B cell (primary cell): ENCODE data around the gene KIF26B. TPM values are rescaled to one million over a fixed set of nuclear protein-coding genes. Genes with fewer than 3 reads are reported as not detected.

ENCODE experiments used
- ATAC-seq: fragments of 200-7000 bp; cut with Tn5 transposase; one replicate; pipeline ENCODE4 v1.10.0; 2021; ENCODE audit warnings: low read depth, mild to moderate bottlenecking, moderate number of reproducible peaks, moderate library complexity
- CTCF ChIA-PET: fragments of 350-600 bp; sonication (Branson Sonifier 250); formaldehyde crosslinking; loops from one replicate; lab custom pipeline; 2021; ENCODE audit warnings: antibody characterized with exemption, inconsistent platforms; lab: Charles Lee
- POLR2A ChIA-PET: fragments of 350-600 bp; sonication (Branson Sonifier 250); formaldehyde crosslinking; loops from one replicate; lab custom pipeline; 2021; ENCODE audit warnings: antibody characterized with exemption; lab: Charles Lee
- DNase-seq: peaks from one replicate; pipeline ENCODE4 v3.0.0; 2013
- H2AFZ ChIP-seq: 2 replicates; pipeline ENCODE4 v1.6.1; 2012; ENCODE audit warnings: mild to moderate bottlenecking, low read depth, low read length; ENCODE audit not compliant: insufficient read depth, poor library complexity, severe bottlenecking
- H3K27ac ChIP-seq, 2 donors: 1 replicate in 1 of 2; 2 replicates in 1 of 2; pipeline ENCODE4 v1.5.1; 2012 to 2013; ENCODE audit warnings: low read length in 2 of 2, mild to moderate bottlenecking in 2 of 2, moderate library complexity in 1 of 2
- H3K27me3 ChIP-seq, 4 experiments: fragments of 200-600 bp in 1 of 4; sonication (generic) in 1 of 4; replicated peaks in 1 of 4; 1 replicate in 2 of 4; 2 replicates in 2 of 4; pipeline versions ENCODE4 v1.6.1 to v1.7.0; 2013 to 2016; ENCODE audit warnings: low read length in 3 of 4, mild to moderate bottlenecking in 2 of 4, mixed read lengths in 1 of 4, moderate library complexity in 1 of 4; ENCODE audit not compliant: insufficient read depth in 4 of 4, control insufficient read depth in 3 of 4; ENCODE audit errors: control extremely low read depth in 1 of 4
- H3K36me3 ChIP-seq, 2 experiments: replicated peaks in 1 of 2; 1 replicate in 1 of 2; 2 replicates in 1 of 2; pipeline versions ENCODE4 v1.6.1 to v1.7.1; 2013; ENCODE audit warnings: low read length in 1 of 2; ENCODE audit not compliant: insufficient read depth in 2 of 2, control insufficient read depth in 1 of 2; ENCODE audit errors: control extremely low read depth in 1 of 2, extremely low read depth in 1 of 2
- H3K4me1 ChIP-seq, 2 donors: fragments of 200-600 bp in 1 of 2; sonication (generic) in 1 of 2; 1 replicate in 1 of 2; 2 replicates in 1 of 2; pipeline versions ENCODE4 v1.5.1 to v1.6.1; 2013 to 2017; ENCODE audit warnings: low read length in 2 of 2; ENCODE audit not compliant: control insufficient read depth in 2 of 2, insufficient read depth in 2 of 2
- H3K4me2 ChIP-seq: replicated peaks from 2 replicates; pipeline ENCODE3; 2012; ENCODE audit warnings: mild to moderate bottlenecking, low read depth, low read length; ENCODE audit not compliant: poor library complexity, severe bottlenecking
- H3K4me3 ChIP-seq, 5 experiments: fragments of 200-600 bp in 1 of 5; sonication (generic) in 1 of 5; 1 replicate in 3 of 5; 2 replicates in 2 of 5; pipeline versions ENCODE4 v1.5.1 to v1.7.0; 2011 to 2016; ENCODE audit warnings: low read length in 4 of 5, mild to moderate bottlenecking in 4 of 5, low read depth in 2 of 5, control low read depth in 1 of 5, moderate library complexity in 1 of 5; ENCODE audit not compliant: insufficient read depth in 1 of 5; ENCODE audit errors: control extremely low read depth in 1 of 5, extremely low read depth in 1 of 5
- H3K79me2 ChIP-seq: fragments of 200-600 bp; sonication (generic); one replicate; pipeline ENCODE4 v1.6.0; 2016; ENCODE audit warnings: low read length; ENCODE audit not compliant: control insufficient read depth, insufficient read depth
- H3K9ac ChIP-seq: fragments of 200-600 bp; sonication (generic); 2 replicates; pipeline ENCODE4 v1.6.1; 2017; ENCODE audit warnings: mild to moderate bottlenecking, low read length, moderate library complexity
- H3K9me3 ChIP-seq, 3 donors: one replicate each; pipeline versions ENCODE4 v1.6.1 to v1.7.1; 2013; ENCODE audit warnings: low read length in 2 of 3; ENCODE audit not compliant: control insufficient read depth in 2 of 3, insufficient read depth in 1 of 3; ENCODE audit errors: control extremely low read depth in 1 of 3
- H4K20me1 ChIP-seq: 2 replicates; pipeline ENCODE4 v1.6.0; 2012; ENCODE audit warnings: mild to moderate bottlenecking, low read length; ENCODE audit not compliant: insufficient read depth, control insufficient read depth, poor library complexity, severe bottlenecking
- H3K27ac Mint-ChIP-seq: one replicate; pipeline ENCODE4 v1.8.0; 2021; ENCODE audit warnings: mixed read lengths
- H3K27me3 Mint-ChIP-seq: one replicate; pipeline ENCODE4 v1.8.0; 2021; ENCODE audit warnings: mixed read lengths
- H3K4me1 Mint-ChIP-seq: one replicate; pipeline ENCODE4 v1.8.0; 2021; ENCODE audit warnings: mixed read lengths
- H3K4me3 Mint-ChIP-seq: one replicate; pipeline ENCODE4 v1.8.0; 2021; ENCODE audit warnings: mixed read lengths
- H3K9me3 Mint-ChIP-seq: one replicate; pipeline ENCODE4 v1.8.0; 2022; ENCODE audit warnings: mixed read lengths; ENCODE audit not compliant: insufficient read depth
- CTCF ChIP-seq: fragments of 200-600 bp; IDR thresholded peaks from one replicate; pipeline ENCODE4 v1.8.0; 2022; ENCODE audit warnings: antibody characterized with exemption, mild to moderate bottlenecking
- EZH2 ChIP-seq: IDR thresholded peaks from 2 replicates; pipeline ENCODE4 v1.6.1; 2012; ENCODE audit warnings: borderline replicate concordance, low read depth, mild to moderate bottlenecking, moderate library complexity, low read length; ENCODE audit not compliant: insufficient read depth, poor library complexity, severe bottlenecking
- WGBS: methylation state at CpG from one replicate; pipeline ENCODE4 v1.1.5; 2013; ENCODE audit warnings: missing lambda C conversion rate; ENCODE audit not compliant: insufficient coverage; 5-methylcytosine and 5-hydroxymethylcytosine counted together
- intact Hi-C: fragments of 100-400 bp; cut with micrococcal nuclease; formaldehyde crosslinking; loops from one replicate; pipeline ENCODE4 v1.10.0; 2022
- polyA plus RNA-seq: library from polyadenylated mRNA; depleted of rRNA; stranded (reverse); fragments of >200 nt; gene quantifications from 2 replicates; pipeline ENCODE4 v1.2.3, GENCODE V29; 2012
- total RNA-seq, 2 donors: library from RNA; stranded (reverse); fragments of 120-200 nt in 1 of 2; gene quantifications; 1 replicate in 1 of 2; 2 replicates in 1 of 2; pipeline versions ENCODE4 v1.2.3 to v1.2.4, GENCODE V29; 2013 to 2022

KIF26B gene
- total and polyA plus RNA-seq, 2 donors (not counting 1 experiment from before 2014, with no cell fraction given) = 0.62 TPM; not detected in 1

DNA sequence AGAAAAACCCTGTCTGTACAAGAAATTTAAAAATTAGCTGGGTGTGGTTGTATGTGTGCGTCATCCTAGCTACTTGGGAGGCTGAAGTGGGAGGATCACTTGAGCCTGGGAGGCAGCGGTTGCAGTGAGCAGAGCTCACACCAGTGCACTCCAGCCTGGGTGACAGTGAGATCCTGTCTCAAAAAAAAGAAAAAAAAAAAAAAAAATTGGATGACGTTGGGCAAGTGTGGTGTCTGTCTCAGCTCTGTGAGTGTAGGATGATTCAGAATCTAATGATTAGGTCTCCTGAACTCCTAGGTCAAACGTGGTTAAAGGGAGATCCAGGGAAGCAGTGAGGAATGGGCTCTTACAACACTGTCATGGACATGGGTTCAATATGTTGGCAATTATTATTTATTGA, 435.9 kb downstream of the KIF26B start:
- Mint-ChIP-seq H3K27ac (no peak overlapping the region), H3K9me3 (no peaks in the 10 kb centered on the region), H3K27me3 (peaks cover 3% of the 10 kb centered on the region), H3K4me3 (no peak overlapping the region), H3K4me1 (no peaks in the 10 kb centered on the region)
- Histone ChIP-seq H3K27ac (no peak overlapping the region), H3K4me2 (no peak overlapping the region), H4K20me1 (no peaks in the 10 kb centered on the region), H3K9ac (no peak overlapping the region), H3K36me3 (no peaks in the 10 kb centered on the region), H3K79me2 (no peaks in the 10 kb centered on the region), H3K4me1 (no peaks in the 10 kb centered on the region), H2AFZ (no peak overlapping the region), H3K4me3 (no peak overlapping the region), H3K9me3 (no peaks in the 10 kb centered on the region), H3K27me3 (no peaks in the 10 kb centered on the region)
- 88% methylated on average over 4 of the region's 4 CpGs for WGBS
- DNase-seq = no peak
- intact Hi-C loops = no loop called here
- ATAC-seq = no peak
- ChIA-PET POLR2A (no interaction called here), CTCF (interaction anchor here (0.8 kb wide), 1 partner anchor 35 kb away, joined by 3 read pairs; no protein-coding TSS in a partner anchor)
- TF ChIP-seq EZH2 (no peak), CTCF (no peak)

- 91% methylated on average over 25 of the region's 25 CpGs for WGBS
- ChIA-PET POLR2A (no interaction called here), CTCF (interaction anchor here (0.8 kb wide), 1 partner anchor 34 kb away, joined by 3 read pairs; no protein-coding TSS in a partner anchor)
- Mint-ChIP-seq H3K27me3 (peaks cover 3% of the 10 kb centered on the region), H3K4me1 (no peaks in the 10 kb centered on the region), H3K27ac (no peak overlapping the region), H3K4me3 (no peak overlapping the region), H3K9me3 (no peaks in the 10 kb centered on the region)
- intact Hi-C loops = no loop called here
- no peak overlapping the region for H2AFZ ChIP-seq
- H3K4me2 ChIP-seq = no peak overlapping the region
- no peaks in the 10 kb centered on the region for H3K27me3 ChIP-seq
- no peak overlapping the region for H3K27ac ChIP-seq
- no peaks in the 10 kb centered on the region for H4K20me1 ChIP-seq
- H3K36me3 ChIP-seq = no peaks in the 10 kb centered on the region
- no peak for DNase-seq
- TF ChIP-seq CTCF (no peak), EZH2 (no peak)
- H3K9me3 ChIP-seq = no peaks in the 10 kb centered on the region
- no peak for ATAC-seq
- no peaks in the 10 kb centered on the region for H3K4me1 ChIP-seq
- H3K9ac ChIP-seq = no peak overlapping the region
- H3K79me2 ChIP-seq = no peaks in the 10 kb centered on the region
- no peak overlapping the region for H3K4me3 ChIP-seq
Observed at GRCh38 chr1:245591346-245592188, 436.8 kb downstream of the KIF26B start.
